GM21447 (cell line): Measurements from ENCODE around the gene ARID5B.

ENCODE experiments used
- ATAC-seq: cut with Tn5 transposase; IDR thresholded peaks from one replicate; pipeline ENCODE4 v1.9.1; 2021; ENCODE audit not compliant: unreplicated experiment

Gene ARID5B

DNA sequence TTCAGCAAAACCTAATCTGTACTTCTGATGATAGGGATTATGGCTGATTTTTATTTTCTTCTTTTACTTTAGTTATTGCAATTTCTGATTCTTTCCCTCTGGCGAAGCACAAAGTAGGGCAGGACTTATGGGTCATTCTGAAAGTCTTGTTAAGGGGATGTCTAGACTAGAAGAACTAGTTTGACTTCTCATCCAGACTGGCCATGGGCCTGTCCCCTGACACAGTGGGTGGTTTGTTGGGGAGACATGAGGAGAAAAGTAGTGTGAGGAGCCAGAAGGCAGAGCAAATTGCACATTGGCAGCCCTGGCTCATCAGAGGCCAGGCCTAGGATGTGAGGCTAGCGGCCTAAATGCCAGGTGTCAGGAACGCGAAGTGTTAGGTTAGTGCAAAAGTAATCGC, 214.3 kb downstream of the ARID5B start:
- ATAC-seq: no peak

DNA sequence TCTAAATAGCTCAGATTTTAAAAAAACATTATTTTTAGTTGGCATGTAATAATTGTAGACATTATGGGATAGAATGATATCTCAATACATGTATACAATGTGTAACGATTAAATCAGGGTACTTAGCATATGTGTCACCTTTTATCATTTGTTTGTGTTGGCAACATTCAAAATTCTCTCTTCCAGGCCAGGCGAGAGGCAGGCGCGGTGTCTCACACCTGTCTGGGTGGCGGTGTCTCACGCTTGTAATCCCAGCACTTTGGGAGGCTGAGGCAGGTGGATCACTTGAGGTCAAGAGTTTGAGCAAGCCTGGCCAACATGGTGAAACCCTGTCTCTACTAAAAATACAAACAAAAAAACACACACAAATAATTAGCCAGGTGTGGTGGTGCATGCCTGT, 215.4 kb downstream of the ARID5B start:
- no peak for ATAC-seq

DNA sequence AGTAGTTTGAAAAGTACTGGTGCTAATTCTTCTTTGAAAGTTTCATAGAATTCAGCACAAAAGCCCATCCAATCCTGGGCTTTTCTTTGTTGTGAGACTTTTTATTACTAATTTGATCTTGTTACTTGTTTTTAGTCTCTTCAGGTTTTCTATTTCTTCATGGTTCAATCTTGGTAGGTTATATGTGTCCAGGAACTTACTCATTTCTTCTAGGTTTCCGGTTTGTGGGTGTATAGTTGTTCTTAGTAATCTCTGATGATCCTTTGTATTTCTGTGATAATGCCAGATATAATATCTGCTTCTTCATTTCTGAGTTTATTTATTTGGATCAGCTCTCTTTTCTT, 219.7 kb downstream of the ARID5B start:
- ATAC-seq: no peak

DNA sequence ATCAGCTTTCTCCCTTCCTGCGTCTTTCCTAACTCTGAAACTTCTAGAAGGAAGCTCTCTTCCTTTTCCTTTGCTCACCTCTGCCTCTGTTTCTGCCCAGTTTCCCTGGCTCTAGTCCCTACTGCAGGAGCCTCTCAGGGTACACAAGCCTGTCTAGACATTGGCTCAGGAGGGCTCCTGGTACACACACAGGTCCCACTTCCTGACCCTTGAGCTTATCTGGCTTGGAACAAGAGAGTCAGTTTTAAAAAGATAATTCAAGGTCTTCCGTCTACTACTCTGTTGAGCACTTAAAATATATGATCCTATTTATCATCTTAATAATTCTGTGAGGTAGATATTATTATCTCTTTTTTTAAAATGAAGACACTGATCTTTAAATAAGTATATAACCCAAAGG, 226.5 kb downstream of the ARID5B start:
- ATAC-seq: no peak

DNA sequence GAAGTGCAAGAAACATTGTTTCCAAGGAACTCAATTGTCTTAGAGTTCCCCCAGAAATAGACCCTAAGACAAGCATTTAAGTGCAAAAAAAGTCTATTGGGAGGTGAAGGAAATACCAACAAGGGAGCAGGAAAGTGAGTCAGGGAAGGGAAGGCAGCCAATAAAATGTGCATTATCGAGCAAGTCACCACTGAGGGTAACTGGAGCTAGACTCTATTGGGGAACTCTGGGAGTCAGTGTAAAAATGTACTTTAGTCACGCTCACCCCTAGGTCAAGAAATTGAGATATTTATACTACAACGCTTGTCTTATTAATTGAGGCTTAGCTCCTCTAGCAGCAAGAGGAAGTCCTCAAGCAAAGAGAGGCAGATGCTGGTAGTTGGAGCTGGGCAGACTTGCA, 229.4 kb downstream of the ARID5B start:
- ATAC-seq: no peak

DNA sequence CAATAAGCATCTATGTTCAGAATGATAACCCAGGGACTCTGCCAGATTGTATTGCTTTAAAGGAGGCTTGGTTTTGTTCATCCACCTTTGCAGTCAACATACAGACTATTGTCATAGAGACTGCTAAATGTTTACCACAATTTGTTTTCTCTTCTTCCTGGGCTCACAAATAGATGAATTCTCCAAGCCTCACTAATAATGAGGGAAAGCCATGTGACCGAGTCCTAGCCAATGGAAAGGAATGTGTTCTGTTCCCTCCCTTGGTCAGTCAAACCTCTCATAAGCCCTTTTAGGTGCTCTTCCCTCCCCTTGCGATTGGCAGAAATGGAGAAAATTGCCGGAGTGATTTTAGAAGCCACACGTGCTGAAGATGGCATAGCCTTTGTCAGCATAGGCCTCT, 230.2 kb downstream of the ARID5B start:
- no peak for ATAC-seq

DNA sequence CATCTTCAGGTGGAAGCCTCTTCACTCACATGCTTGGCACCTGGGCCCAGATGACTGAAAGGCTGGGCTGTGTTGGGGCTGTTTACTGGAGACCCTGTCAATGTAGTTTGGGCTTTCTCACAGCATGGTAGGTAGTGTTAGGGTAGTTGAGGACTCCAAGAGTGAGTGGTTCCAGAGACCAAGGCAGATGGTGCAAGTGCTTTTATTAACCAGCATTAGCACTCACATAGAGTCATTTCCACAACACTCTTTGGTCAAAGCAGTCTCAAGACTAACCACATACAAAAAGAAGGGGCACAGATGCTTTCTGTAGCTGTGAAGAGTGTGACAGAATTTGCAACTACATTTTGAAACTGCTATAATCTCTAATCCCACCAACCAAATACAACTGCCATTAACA, 232.1 kb downstream of the ARID5B start:
- peak; percentile 93 for ATAC-seq

DNA sequence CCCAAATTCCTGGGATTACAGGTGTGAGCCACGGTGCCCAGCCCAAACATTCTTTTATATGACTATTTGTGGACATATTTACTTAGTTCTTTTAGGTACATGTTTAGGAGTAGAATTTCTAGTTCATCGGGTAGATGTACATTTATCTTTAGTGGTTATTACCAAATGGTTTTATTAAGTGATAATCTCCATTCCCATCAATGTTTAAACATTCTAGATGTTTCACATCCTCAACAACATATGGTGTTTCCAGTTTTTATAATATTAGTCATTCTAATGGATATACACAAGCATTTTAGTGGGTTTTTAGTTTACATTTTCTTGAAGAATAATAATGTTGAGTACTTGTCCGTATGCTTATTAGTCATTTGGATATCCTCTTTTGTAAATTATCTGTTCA, 235.4 kb downstream of the ARID5B start:
- no peak for ATAC-seq
